ENCODE data around the gene SEMA3C. TPM values are rescaled to one million over a fixed set of nuclear protein-coding genes. Genes with fewer than 3 reads are reported as not detected.

The SEMA3C gene
- total RNA-seq, 1 donor from 2014 or later: 67.8 TPM

DNA sequence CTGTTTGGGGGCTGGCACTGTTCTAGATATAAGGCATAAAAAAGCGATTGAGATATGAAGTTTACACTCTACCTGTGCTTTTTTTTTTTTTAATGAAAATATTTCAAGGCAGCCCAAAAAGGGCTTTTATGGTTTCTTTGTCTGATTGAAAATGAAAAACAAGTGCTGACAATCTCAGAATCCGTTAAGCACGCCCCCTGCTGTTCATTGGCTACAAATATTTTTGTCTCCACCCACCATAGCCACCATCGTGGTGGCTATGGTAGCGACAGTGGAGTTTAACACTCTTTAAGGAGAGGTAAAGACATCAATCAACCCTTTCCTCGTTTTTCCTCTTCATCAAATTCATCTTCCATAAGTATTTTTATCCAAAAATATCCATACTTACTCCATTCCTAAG lies 186.2 kb downstream of the SEMA3C start:
- Mint-ChIP-seq H3K27me3 (peaks cover 3% of the 10 kb centered on the region), H3K4me1 (ENCODE audit: unreplicated experiment) (no peaks in the 10 kb centered on the region), H3K36me3 (no peaks in the 10 kb centered on the region), H3K9me3 (peaks cover 11% of the 10 kb centered on the region), H3K4me3 (no peak overlapping the region), H3K27ac (no peak overlapping the region)
- TF ChIP-seq, protein P1, sequence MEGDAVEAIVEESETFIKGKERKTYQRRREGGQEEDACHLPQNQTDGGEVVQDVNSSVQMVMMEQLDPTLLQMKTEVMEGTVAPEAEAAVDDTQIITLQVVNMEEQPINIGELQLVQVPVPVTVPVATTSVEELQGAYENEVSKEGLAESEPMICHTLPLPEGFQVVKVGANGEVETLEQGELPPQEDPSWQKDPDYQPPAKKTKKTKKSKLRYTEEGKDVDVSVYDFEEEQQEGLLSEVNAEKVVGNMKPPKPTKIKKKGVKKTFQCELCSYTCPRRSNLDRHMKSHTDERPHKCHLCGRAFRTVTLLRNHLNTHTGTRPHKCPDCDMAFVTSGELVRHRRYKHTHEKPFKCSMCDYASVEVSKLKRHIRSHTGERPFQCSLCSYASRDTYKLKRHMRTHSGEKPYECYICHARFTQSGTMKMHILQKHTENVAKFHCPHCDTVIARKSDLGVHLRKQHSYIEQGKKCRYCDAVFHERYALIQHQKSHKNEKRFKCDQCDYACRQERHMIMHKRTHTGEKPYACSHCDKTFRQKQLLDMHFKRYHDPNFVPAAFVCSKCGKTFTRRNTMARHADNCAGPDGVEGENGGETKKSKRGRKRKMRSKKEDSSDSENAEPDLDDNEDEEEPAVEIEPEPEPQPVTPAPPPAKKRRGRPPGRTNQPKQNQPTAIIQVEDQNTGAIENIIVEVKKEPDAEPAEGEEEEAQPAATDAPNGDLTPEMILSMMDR (conservative IDR thresholded peaks at IDR 0.05): peak; percentile 50
- no peak for DNase-seq (ENCODE audit: extremely low spot score, unreplicated experiment)

DNA sequence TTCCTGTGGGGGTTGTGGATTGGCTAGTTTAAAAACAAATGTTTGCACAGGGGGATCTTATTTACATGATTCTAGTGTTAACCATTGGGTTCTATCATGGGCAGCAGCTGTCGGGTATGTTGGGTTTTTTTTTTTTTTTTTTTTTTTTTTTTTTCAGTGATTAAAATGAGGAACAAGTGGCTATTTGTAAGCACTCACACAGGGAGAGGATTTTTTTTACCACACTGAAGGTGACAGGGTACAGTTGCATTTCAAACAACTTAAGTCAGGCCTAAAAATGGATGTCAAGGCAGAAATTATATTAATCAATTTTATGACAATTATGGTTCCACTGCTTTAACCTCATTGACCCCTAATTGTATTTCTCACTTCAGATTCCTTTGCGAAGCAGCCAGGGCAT lies 187.6 kb downstream of the SEMA3C start:
- Mint-ChIP-seq H3K4me3 (no peak overlapping the region), H3K4me1 (ENCODE audit: unreplicated experiment) (no peaks in the 10 kb centered on the region), H3K27me3 (peaks cover 3% of the 10 kb centered on the region), H3K36me3 (no peaks in the 10 kb centered on the region), H3K27ac (no peak overlapping the region), H3K9me3 (peaks cover 11% of the 10 kb centered on the region)
- no peak for DNase-seq (ENCODE audit: extremely low spot score, unreplicated experiment)
- TF ChIP-seq, protein P1 (conservative IDR thresholded peaks at IDR 0.05): no peak

DNA sequence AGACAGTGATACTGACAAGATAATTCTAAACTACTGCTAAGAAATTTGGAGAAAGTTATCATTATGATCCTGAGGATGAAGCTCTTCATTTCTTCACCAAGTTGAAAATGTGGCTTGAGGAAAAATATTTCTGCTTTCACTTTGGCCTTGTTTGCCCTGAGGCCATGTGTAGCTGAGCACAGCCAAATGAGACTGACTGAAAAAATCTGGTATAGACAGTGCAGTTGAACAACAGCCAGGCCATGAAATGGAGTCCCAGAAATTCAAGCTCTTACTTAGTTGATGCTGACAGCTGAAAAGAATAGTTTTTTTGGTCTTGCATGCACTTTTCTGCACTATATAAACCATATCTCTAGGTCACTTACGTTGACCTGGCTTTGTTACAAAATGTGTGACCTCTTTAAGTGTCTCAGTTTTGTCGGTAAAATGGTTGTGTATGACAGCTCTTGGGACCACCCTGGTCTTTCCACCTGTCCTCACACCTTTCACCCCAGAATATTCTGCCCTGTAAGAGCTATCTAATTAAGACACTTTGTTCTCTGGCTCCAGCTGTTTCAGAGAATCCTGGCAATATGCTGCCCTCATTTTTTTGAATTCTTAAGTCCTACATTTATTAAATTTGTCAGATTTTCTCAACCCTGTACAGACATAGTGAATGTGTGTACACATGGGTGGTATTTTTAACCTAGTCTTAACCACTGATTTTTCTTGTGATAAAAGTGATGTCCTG lies 189.1 kb downstream of the SEMA3C start:
- Mint-ChIP-seq H3K36me3 (no peaks in the 10 kb centered on the region), H3K27ac (no peak overlapping the region), H3K4me1 (ENCODE audit: unreplicated experiment) (peaks cover 7% of the 10 kb centered on the region), H3K27me3 (peaks cover 1% of the 10 kb centered on the region), H3K9me3 (peaks cover 1% of the 10 kb centered on the region), H3K4me3 (no peak overlapping the region)
- DNase-seq (ENCODE audit: extremely low spot score, unreplicated experiment): no peak
- TF ChIP-seq, protein P1 (conservative IDR thresholded peaks at IDR 0.05): no peak

DNA sequence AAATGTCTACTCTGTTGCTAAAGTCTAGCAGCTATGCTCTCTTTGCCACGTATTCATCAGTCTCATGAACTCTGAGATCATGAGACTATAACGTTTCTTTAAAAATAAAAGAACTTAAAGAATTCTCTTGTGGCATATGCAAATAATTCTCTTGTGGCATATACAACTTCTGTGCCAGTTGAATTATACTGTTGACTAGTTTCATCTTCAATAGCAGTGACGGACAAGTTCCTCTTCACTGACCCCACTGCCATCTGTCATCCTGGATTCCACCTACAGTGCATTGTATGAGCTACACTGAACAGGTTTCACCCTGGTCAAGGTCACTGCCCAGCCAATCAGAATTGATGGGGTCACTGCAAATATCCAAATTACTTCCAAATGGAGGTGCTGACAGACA lies 192.2 kb downstream of the SEMA3C start:
- peaks cover 16% of the 10 kb centered on the region for H3K4me1 Mint-ChIP-seq (ENCODE audit: unreplicated experiment)
- TF ChIP-seq, protein P1 (conservative IDR thresholded peaks at IDR 0.05): no peak
- no peaks in the 10 kb centered on the region for H3K27me3 Mint-ChIP-seq

DNA sequence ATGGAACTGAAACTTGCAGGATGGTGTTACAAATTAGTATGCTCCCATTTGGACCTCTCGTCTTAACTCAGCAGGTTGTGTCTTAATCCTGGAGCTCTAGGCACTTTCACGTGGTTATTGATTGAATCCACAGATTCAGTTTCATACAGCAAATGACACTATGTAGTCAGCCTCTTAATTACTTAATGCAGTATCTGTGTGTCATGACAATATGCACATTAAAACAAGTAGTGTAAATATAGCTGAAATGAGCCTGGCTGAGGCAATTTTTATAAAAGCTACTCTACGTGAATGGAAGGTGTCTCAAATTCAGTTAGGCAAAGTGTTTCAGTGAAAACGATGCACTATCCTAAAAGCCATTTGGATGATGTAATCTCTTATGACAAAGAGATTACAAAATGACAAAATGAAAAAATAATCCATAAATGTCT lies 193.7 kb downstream of the SEMA3C start:
- TF ChIP-seq, protein P1 (conservative IDR thresholded peaks at IDR 0.05): no peak
- H3K27ac Mint-ChIP-seq: no peak overlapping the region
- no peaks in the 10 kb centered on the region for H3K9me3 Mint-ChIP-seq
- peaks cover 16% of the 10 kb centered on the region for H3K4me1 Mint-ChIP-seq (ENCODE audit: unreplicated experiment)
- H3K4me3 Mint-ChIP-seq: no peak overlapping the region
- H3K36me3 Mint-ChIP-seq: no peaks in the 10 kb centered on the region
- H3K27me3 Mint-ChIP-seq: no peaks in the 10 kb centered on the region
- no peak for DNase-seq (ENCODE audit: extremely low spot score, unreplicated experiment)

More for the DNA sequence above, 192.2 kb downstream of the SEMA3C start:
- no peak overlapping the region for H3K4me3 Mint-ChIP-seq
- no peak overlapping the region for H3K27ac Mint-ChIP-seq
- no peaks in the 10 kb centered on the region for H3K9me3 Mint-ChIP-seq
- H3K36me3 Mint-ChIP-seq: no peaks in the 10 kb centered on the region
- DNase-seq (ENCODE audit: extremely low spot score, unreplicated experiment): no peak
